Lung (tissue), 12 donors: Measurements from ENCODE around the gene NUDT14. TPM values are rescaled to one million over a fixed set of nuclear protein-coding genes. Genes with fewer than 3 reads are reported as not detected.

Experiments
- ATAC-seq: fragments of 200-7000 bp; cut with Tn5 transposase; one replicate; pipeline ENCODE4 v1.9.1; 2020; ENCODE audit warnings: moderate number of reproducible peaks; ENCODE audit not compliant: insufficient read depth, low FRiP score
- DNase-seq, 3 donors: peaks; one replicate each; pipeline ENCODE4 v3.0.0-alpha.2; 2013 to 2017
- H3K27ac ChIP-seq, 2 donors: one replicate each; pipeline ENCODE4 v1.5.1; 2013; ENCODE audit warnings: mild to moderate bottlenecking in 2 of 2, moderate library complexity in 2 of 2, control low read depth in 1 of 2, inconsistent platforms in 1 of 2, low read depth in 1 of 2, low read length in 1 of 2
- H3K27me3 ChIP-seq, 3 donors: one replicate each; pipeline ENCODE4 v1.5.1; 2013; ENCODE audit warnings: low read length in 2 of 3; ENCODE audit not compliant: control insufficient read depth in 3 of 3, insufficient read depth in 3 of 3
- H3K36me3 ChIP-seq, 4 donors: one replicate each; pipeline ENCODE4 v1.5.1; 2013; ENCODE audit warnings: low read length in 4 of 4, mild to moderate bottlenecking in 1 of 4, moderate library complexity in 1 of 4; ENCODE audit not compliant: control insufficient read depth in 4 of 4, insufficient read depth in 4 of 4
- H3K4me1 ChIP-seq, 5 donors: one replicate each; pipeline ENCODE4 v1.5.1; 2013; ENCODE audit warnings: low read length in 5 of 5, mild to moderate bottlenecking in 2 of 5, moderate library complexity in 1 of 5; ENCODE audit not compliant: control insufficient read depth in 5 of 5, insufficient read depth in 5 of 5
- H3K4me3 ChIP-seq: one replicate; pipeline ENCODE4 v1.5.1; 2013; ENCODE audit warnings: mild to moderate bottlenecking, control low read depth, moderate library complexity
- H3K9ac ChIP-seq, 2 donors: one replicate each; pipeline ENCODE4 v1.5.1; 2013; ENCODE audit warnings: low read length in 2 of 2, control low read depth in 1 of 2; ENCODE audit not compliant: insufficient read depth in 1 of 2
- H3K9me3 ChIP-seq, 4 donors: one replicate each; pipeline ENCODE4 v1.5.1; 2013; ENCODE audit warnings: low read length in 3 of 4, mild to moderate bottlenecking in 1 of 4, moderate library complexity in 1 of 4; ENCODE audit not compliant: control insufficient read depth in 4 of 4, insufficient read depth in 3 of 4
- WGBS, 2 donors: extraction: QIAGEN DNeasy Blood & Tissue Kit; methylation state at CpG; one replicate each; pipeline ENCODE4 v1.1.7; 2013; 5-methylcytosine and 5-hydroxymethylcytosine counted together
- polyA plus RNA-seq, 2 donors: library from polyadenylated mRNA; stranded (reverse); fragments of 200-250 nt; gene quantifications; one replicate each; pipeline ENCODE4 v1.2.1, GENCODE V29; 2013
- total RNA-seq, 2 donors: library from RNA; depleted of rRNA in 1 of 2; stranded (reverse); fragments of >200 nt in 1 of 2; gene quantifications; one replicate each; pipeline ENCODE4 v1.2.1, GENCODE V29; 2014 to 2021
- TF ChIP-seq, protein P1 (sequence below): IDR thresholded peaks from 2 replicates; pipeline ENCODE4 v1.5.1; 2012; ENCODE audit warnings: mild to moderate bottlenecking; ENCODE audit errors: control extremely low read depth, extremely low read depth
- donor health status: control.
- donor health status: control.
- donor health status: Bipolar disorder and iron deficiency.
- donor health status: healthy.
- donor health status: DM: yes; HTN: yes; CAD: no.

The NUDT14 gene
- total and polyA plus RNA-seq, 4 donors = 27.7 to 80.7 (median 51.3) TPM

DNA sequence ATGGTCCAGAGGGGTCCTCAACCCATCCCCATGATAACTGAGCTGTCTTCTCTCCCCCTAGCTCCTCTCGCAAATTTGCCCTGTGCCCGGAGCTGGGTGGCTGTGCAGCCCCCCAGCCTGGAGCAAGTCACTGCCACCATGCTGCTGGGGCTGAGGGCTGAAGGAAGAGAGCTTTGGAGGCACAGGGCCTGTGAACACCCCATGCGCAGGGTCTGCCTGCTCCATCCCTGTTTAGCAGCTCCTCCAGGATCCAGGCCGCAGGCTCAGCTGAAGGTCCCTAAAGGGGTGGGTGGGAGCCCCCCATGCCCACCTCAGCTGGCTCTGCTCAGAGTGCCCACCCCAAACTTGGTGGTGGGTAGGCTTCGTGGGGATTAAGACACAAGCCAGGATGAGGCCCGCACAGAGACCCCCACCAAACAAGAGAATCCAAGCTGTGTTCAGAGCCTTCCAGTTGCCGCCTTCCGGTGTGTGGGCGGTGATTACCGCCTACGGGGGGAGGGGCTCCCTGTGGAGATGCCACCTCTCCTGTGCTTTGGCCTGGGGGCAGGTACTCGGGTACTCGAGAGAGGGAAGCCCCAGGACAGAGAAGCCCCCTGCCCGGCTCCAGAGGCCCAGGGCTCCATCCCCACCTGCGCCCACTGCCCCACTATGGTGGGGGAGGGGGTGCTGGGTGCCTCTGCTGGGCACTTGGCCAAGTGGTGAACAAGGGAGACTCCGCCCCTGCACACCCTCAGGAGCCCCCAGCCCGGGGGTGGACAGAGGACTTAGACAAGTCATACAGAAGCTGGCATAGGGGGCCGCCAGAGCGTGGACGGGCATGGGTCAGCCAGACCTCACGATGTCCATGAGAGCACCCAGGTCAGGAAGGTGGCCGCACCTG is 11.1 kb downstream of the NUDT14 start:
- Histone ChIP-seq H3K27me3 (peaks cover 0 to 7% (median 5%) of the 10 kb centered on the region in 3 donors), H3K36me3 (no peaks in the 10 kb centered on the region), H3K27ac (no peak overlapping the region), H3K9ac (no peak overlapping the region), H3K4me3 (no peak overlapping the region), H3K4me1 (peaks cover 0 to 39% (median 16%) of the 10 kb centered on the region in 5 donors), H3K9me3 (no peaks in the 10 kb centered on the region)
- DNase-seq = no peak
- TF ChIP-seq, protein P1, sequence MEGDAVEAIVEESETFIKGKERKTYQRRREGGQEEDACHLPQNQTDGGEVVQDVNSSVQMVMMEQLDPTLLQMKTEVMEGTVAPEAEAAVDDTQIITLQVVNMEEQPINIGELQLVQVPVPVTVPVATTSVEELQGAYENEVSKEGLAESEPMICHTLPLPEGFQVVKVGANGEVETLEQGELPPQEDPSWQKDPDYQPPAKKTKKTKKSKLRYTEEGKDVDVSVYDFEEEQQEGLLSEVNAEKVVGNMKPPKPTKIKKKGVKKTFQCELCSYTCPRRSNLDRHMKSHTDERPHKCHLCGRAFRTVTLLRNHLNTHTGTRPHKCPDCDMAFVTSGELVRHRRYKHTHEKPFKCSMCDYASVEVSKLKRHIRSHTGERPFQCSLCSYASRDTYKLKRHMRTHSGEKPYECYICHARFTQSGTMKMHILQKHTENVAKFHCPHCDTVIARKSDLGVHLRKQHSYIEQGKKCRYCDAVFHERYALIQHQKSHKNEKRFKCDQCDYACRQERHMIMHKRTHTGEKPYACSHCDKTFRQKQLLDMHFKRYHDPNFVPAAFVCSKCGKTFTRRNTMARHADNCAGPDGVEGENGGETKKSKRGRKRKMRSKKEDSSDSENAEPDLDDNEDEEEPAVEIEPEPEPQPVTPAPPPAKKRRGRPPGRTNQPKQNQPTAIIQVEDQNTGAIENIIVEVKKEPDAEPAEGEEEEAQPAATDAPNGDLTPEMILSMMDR = no peak
- WGBS, 2 donors = 71 to 72% methylated on average over 22 of the region's 22 CpGs
- no peak for ATAC-seq

DNA sequence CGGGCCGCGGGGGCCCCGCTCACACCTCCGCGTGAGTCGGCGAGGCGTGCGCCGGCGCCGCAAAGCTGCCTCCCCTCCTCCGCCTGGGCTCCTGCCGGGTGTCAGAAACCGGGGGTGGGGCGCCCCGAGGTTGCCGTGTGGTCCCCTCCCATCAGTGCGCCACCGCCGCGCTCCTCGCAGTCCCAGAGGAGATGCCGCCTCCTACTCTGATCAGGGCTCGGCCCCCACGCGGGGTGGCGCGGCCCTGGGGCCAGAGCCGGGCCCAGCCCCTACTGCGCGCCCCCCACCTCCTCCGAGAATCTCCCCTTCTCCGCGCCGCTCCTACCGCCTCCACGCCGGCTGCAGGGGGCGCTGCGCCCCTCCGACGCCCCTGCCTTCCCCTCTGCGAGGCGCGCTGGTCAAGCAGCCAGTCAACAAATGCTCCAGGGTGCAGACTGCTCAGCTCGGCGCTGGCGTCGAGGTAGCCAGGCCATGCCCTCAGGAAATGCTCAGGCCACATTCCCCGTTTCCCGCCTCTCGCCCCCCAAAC is 12.1 kb downstream of the NUDT14 start:
- H3K27ac ChIP-seq = no peak overlapping the region

DNA sequence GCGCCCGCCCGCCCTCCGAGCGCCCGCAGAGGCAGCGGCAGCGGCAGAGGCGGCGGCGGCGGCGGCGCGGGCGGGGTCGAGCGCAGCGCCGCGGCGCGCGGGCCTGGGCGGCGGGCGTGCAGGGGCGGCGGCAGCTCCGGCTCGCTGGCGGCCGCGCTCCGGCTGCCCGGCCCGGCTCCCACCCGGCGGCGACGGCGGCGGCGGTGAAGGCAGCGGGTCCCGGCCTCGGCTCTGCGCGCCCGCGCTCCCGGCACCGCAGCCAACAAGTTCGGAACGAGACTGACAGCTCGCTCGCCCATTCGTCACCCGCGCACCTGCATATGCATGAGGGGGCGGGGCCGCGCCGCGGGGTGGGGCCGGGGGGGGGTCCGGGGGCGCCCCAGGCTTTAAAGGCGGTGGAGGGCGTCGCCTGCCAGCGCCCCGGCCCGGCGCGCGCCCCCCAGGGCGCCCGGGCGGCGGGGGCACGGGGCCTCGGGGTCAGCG is 12.6 kb downstream of the NUDT14 start, which contains the start of gene JAG2:
Gene JAG2, minus strand, starts transcription at position 281 of the 483 bp plus-strand sequence. CDS start 356 bp downstream, outside the sequence.
- Histone ChIP-seq H3K9ac (no peak within 1 kb of the TSS), H3K27me3 (peaks cover 0 to 7% (median 5%) of the 10 kb centered on the region in 3 donors), H3K27ac (no peak within 1 kb of the TSS), H3K4me1 (peaks cover 0 to 30% (median 16%) of the 10 kb centered on the region in 5 donors), H3K9me3 (no peaks in the 10 kb centered on the region), H3K4me3 (peak within 1 kb of the TSS; percentile 60), H3K36me3 (no peaks in the 10 kb centered on the region)
- no peak for DNase-seq
- TF ChIP-seq, protein P1 = no peak
- ATAC-seq = no peak
- WGBS, 2 donors = 0 to 1% methylated on average over 10 to 84 of the region's 84 CpGs

More for the DNA sequence above, 12.1 kb downstream of the NUDT14 start:
- ATAC-seq (no peak), DNase-seq (peak in 1 of 3 donors; percentile 35)
- H3K27me3 ChIP-seq = peaks cover 0 to 7% (median 5%) of the 10 kb centered on the region in 3 donors
- no peaks in the 10 kb centered on the region for H3K9me3 ChIP-seq
- TF ChIP-seq, protein P1 = peak; percentile 17
- peaks cover 0 to 34% (median 16%) of the 10 kb centered on the region in 5 donors for H3K4me1 ChIP-seq
- WGBS, 2 donors = 7 to 8% methylated on average over 36 to 54 of the region's 54 CpGs
- H3K9ac ChIP-seq = no peak overlapping the region
- H3K4me3 ChIP-seq = no peak overlapping the region
- H3K36me3 ChIP-seq = no peaks in the 10 kb centered on the region
